Peyer's patch (tissue), 4 donors: ENCODE measurements around the gene MED8. TPM values are rescaled to one million over a fixed set of nuclear protein-coding genes. Genes with fewer than 3 reads are reported as not detected.

Source experiments
- DNase-seq, 3 donors: peaks; one replicate each; pipeline ENCODE4 v3.0.0-alpha.2; 2017 to 2019
- H3K27ac ChIP-seq, 4 donors: fragments of 200-600 bp; sonication (generic); one replicate each; pipeline ENCODE4 v1.5.1; 2016 to 2019
- H3K27me3 ChIP-seq, 2 donors: fragments of 200-600 bp; sonication (generic); one replicate each; pipeline ENCODE4 v1.5.1; 2019
- H3K36me3 ChIP-seq, 3 donors: fragments of 200-600 bp; sonication (generic); one replicate each; pipeline ENCODE4 v1.5.1; 2016 to 2019
- H3K4me1 ChIP-seq, 4 donors: fragments of 200-600 bp; sonication (generic); one replicate each; pipeline ENCODE4 v1.5.1; 2016 to 2019
- H3K4me3 ChIP-seq, 4 donors: fragments of 200-600 bp; sonication (generic); 1 replicate in 3 of 4; 2 replicates in 1 of 4; pipeline ENCODE4 v1.5.1; 2016 to 2019; ENCODE audit warnings: mild to moderate bottlenecking in 1 of 4
- H3K9me3 ChIP-seq, 4 donors: fragments of 200-600 bp; sonication (generic); one replicate each; pipeline ENCODE4 v1.5.1; 2016 to 2019; ENCODE audit warnings: mild to moderate bottlenecking in 1 of 4
- CTCF ChIP-seq, 6 experiments: fragments of 450-650 bp in 4 of 6; fragments of 200-600 bp in 2 of 6; sonication (generic) in 1 of 6; IDR thresholded peaks; one replicate each; pipeline ENCODE4 v1.5.1; 2017 to 2019; ENCODE audit warnings: antibody characterized with exemption in 6 of 6, mild to moderate bottlenecking in 3 of 6, moderate library complexity in 1 of 6
- POLR2A ChIP-seq, 2 donors: fragments of 450-650 bp; IDR thresholded peaks; one replicate each; pipeline ENCODE4 v1.5.1; 2017; ENCODE audit warnings: antibody characterized with exemption in 2 of 2, mild to moderate bottlenecking in 2 of 2, moderate library complexity in 2 of 2
- total RNA-seq, 4 donors: library from RNA; depleted of rRNA; stranded (reverse); fragments of >200 nt; gene quantifications; one replicate each; pipeline ENCODE4 v1.1.0, GENCODE V29; 2016

The MED8 gene
- total RNA-seq, 4 donors from 2014 or later, result 36.1 to 58.6 (median 38.7) TPM

GRCh38 chr1:43379476-43379875 lies 10.1 kb downstream of the MED8 start:
- Histone ChIP-seq H3K36me3 (peaks cover 0 to 13% (median 0%) of the 10 kb centered on the region in 3 donors), H3K9me3 (no peaks in the 10 kb centered on the region), H3K27ac (no peak overlapping the region), H3K4me1 (peaks cover 0 to 8% (median 0%) of the 10 kb centered on the region in 4 donors), H3K4me3 (no peak overlapping the region), H3K27me3 (no peaks in the 10 kb centered on the region)
- TF ChIP-seq CTCF (IDR thresholded peaks at IDR 0.05), result no peak
- no peak for TF ChIP-seq POLR2A (IDR thresholded peaks at IDR 0.05)
- DNase-seq, result no peak

- no peak overlapping the region for H3K4me3 ChIP-seq
- H3K36me3 ChIP-seq, result no peaks in the 10 kb centered on the region
- H3K9me3 ChIP-seq, result no peaks in the 10 kb centered on the region
- H3K4me1 ChIP-seq, result peaks cover 0 to 23% (median 2%) of the 10 kb centered on the region in 4 donors
- no peak for TF ChIP-seq POLR2A (IDR thresholded peaks at IDR 0.05)
- TF ChIP-seq CTCF (IDR thresholded peaks at IDR 0.05), result no peak
- no peaks in the 10 kb centered on the region for H3K27me3 ChIP-seq
- no peak for DNase-seq
- H3K27ac ChIP-seq, result peak overlapping the region in 1 of 4 donors; percentile 20
Observed at GRCh38 chr1:43377831-43378230, 11.8 kb downstream of the MED8 start.

- Histone ChIP-seq H3K36me3 (no peaks in the 10 kb centered on the region), H3K4me1 (peaks cover 0 to 17% (median 2%) of the 10 kb centered on the region in 4 donors), H3K9me3 (no peaks in the 10 kb centered on the region), H3K27ac (no peak overlapping the region), H3K27me3 (no peaks in the 10 kb centered on the region), H3K4me3 (no peak overlapping the region)
- DNase-seq, result no peak
- no peak for TF ChIP-seq CTCF (IDR thresholded peaks at IDR 0.05)
- no peak for TF ChIP-seq POLR2A (IDR thresholded peaks at IDR 0.05)
Observed at GRCh38 chr1:43376723-43377235, 12.8 kb downstream of the MED8 start.

- Histone ChIP-seq H3K9me3 (no peaks in the 10 kb centered on the region), H3K27ac (peak overlapping the region in 1 of 4 donors; percentile 28), H3K27me3 (no peaks in the 10 kb centered on the region), H3K4me1 (peaks cover 4 to 22% (median 6%) of the 10 kb centered on the region in 4 donors), H3K4me3 (no peak overlapping the region), H3K36me3 (no peaks in the 10 kb centered on the region)
- TF ChIP-seq CTCF (IDR thresholded peaks at IDR 0.05), result no peak
- TF ChIP-seq POLR2A (IDR thresholded peaks at IDR 0.05), result no peak
- no peak for DNase-seq
Observed at GRCh38 chr1:43373066-43373940, 16.3 kb downstream of the MED8 start.

GRCh38 chr1:43372172-43372571 lies 17.4 kb downstream of the MED8 start:
- no peaks in the 10 kb centered on the region for H3K9me3 ChIP-seq
- DNase-seq, result no peak
- TF ChIP-seq POLR2A (IDR thresholded peaks at IDR 0.05), result no peak
- no peak for TF ChIP-seq CTCF (IDR thresholded peaks at IDR 0.05)
- no peaks in the 10 kb centered on the region for H3K27me3 ChIP-seq
- peaks cover 4 to 22% (median 6%) of the 10 kb centered on the region in 4 donors for H3K4me1 ChIP-seq
- H3K36me3 ChIP-seq, result no peaks in the 10 kb centered on the region
- H3K27ac ChIP-seq, result no peak overlapping the region
- H3K4me3 ChIP-seq, result no peak overlapping the region
